COR-L47 (cell line): ENCODE measurements around the gene SAMD4A.

Experiments
- DNase-seq: peaks from one replicate; lab custom pipeline; 2025; lab: John Stamatoyannopoulos, UW

Gene SAMD4A

GRCh38 chr14:54805070-54805444 is 238.1 kb downstream of the SAMD4A start:
- DNase-seq, result no peak

DNA sequence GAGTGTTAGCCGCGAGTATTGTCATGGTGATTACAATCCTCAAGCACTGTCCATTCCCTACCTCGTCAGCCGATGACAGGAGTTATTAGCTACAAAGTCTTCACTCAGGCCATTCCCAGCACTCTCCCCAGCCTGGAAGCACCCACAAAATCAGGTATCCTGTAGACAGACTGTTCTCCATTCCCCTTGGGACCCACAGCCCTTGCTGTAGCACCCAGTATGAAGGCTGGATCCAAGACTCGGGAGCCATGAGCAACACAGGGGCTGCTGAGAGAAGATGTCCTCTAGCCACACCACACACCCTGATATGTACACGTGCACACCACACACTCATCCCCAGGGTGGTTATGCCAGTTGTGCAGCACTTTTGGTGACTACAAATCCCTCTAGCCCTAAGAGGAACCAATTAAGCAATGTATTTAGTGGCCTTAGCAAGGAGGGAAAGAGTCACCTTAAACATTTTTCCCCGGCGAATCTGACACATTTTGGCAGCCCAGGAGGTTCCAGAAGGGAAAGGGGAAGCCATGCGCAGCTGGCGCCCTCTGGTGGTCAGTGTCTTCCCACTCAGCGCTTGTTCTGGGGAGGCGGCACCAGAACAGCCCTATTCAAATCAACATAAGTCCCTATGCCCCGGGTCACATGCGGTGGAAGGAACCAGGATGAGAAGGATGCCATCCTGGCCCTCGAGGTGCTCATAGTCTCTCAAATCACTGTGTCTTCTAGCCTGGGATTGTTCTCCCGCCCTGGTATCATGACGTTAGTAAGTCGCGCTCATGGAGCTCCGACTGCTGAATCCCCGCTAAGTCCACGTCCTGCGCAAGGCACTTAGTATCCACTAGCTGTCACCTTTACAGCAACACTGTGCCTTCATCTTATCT is 238.8 kb downstream of the SAMD4A start:
- DNase-seq, result peak; percentile 71

DNA sequence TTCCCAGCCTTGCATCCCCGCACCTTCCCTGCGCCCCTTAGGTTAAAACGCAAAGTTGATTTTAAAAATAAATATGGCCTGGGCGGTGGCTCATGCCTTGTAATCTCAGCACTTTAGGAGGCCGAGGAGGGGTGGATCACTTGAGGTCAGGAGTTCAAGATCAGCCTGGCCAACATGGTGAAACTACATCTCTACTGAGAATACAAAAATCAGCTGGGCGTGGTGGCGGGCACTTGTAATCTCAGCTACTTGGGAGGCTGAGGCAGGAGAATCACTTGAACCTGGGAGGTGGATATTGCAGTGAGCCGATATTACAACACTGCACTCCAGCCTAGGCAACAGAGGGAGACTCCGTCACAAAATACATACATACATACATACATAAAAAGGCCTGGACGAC is 239.7 kb downstream of the SAMD4A start:
- no peak for DNase-seq

DNA sequence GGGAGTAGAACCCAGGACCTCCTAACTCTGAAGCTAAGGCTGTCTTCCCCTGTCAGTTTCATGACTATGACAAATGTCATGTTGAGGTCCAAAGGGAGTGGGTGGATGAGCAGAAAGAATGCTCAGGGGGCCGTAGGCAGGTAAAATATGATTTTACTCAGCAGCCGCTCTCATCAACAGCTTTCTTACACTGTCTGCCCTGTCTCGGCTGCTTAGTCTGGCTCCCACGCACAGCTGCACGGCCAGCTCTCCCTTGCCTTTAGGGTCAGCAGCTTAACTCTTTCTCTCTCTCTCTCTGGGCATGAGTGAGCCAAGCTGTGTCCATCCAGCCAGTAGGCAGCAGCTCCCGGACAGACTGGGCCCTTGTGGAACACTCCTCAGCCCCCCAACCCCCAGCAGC is 240.5 kb downstream of the SAMD4A start:
- DNase-seq, result no peak

- no peak for DNase-seq
Measured at GRCh38 chr14:54807881-54808280, 241.0 kb downstream of the SAMD4A start.

GRCh38 chr14:54808326-54809161 is 241.6 kb downstream of the SAMD4A start:
- no peak for DNase-seq

GRCh38 chr14:54809767-54810166 is 242.8 kb downstream of the SAMD4A start:
- DNase-seq, result no peak

GRCh38 chr14:54812617-54813016 is 245.7 kb downstream of the SAMD4A start:
- DNase-seq, result no peak

DNA sequence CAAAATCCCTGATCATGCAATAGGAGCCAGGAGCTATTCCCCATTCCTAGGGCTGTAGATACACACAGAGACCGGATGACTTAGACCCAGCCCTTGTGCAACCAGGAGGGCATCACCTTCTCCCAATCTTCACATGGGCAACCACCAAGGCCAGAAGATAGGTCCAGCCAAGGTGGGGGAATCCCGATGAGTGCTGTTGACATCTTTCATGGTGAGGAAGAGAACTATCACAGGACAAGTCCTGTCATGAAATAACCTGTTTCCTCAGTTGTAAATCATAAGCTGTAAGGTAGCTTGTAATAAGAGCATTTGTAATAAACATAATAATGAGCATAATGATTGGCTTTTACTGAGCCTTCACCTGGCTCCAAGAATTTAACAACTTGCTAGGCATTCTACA is 246.2 kb downstream of the SAMD4A start:
- no peak for DNase-seq

GRCh38 chr14:54814076-54814475 is 247.1 kb downstream of the SAMD4A start:
- no peak for DNase-seq

- no peak for DNase-seq
Measured at GRCh38 chr14:54815016-54815415, 248.1 kb downstream of the SAMD4A start.

GRCh38 chr14:54815515-54815914 is 248.6 kb downstream of the SAMD4A start:
- no peak for DNase-seq

- DNase-seq, result no peak
Measured at GRCh38 chr14:54816450-54816849, 249.5 kb downstream of the SAMD4A start.

- no peak for DNase-seq
Measured at GRCh38 chr14:54817506-54817905, 250.6 kb downstream of the SAMD4A start.

GRCh38 chr14:54818201-54819133 is 251.5 kb downstream of the SAMD4A start:
- DNase-seq, result peak; percentile 96

DNA sequence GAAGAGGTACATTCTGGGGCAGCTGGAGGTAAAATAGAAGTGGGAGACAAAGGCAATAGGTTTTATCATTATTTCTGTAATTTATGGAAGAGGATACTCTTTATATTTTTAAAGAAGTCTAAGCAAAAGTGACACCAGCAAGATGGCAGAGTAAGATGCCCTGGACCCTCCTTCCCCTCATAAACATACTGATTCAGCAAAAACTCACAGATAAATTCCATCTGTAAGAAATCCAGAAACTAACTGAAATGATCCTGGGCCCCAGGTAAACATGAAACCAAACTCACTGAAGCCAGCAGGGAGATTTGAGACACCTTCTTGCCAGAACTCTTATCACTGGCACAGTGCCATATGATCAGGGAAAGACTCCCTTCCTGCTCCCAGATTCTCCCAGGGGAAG is 255.8 kb downstream of the SAMD4A start:
- no peak for DNase-seq

GRCh38 chr14:54823757-54824549 is 257.0 kb downstream of the SAMD4A start:
- DNase-seq, result no peak

DNA sequence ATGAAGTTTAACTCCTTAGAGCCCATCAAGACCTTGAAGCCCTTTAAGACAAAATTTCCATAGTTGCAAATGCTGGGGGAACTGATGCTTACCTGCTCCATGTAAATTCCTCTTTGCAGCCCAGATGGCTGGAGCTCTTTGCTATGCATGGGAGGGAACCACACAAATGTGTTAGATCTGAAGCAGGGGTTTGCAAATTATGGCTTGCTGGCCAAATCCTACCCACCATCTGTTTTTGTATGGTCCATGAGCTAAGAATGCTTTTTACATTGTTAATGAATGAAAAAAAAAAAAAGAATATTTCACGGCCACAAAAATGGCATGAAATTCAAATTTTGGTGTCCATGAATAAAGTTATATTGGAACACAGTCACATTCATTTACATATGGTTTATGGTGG is 261.1 kb downstream of the SAMD4A start:
- no peak for DNase-seq

DNA sequence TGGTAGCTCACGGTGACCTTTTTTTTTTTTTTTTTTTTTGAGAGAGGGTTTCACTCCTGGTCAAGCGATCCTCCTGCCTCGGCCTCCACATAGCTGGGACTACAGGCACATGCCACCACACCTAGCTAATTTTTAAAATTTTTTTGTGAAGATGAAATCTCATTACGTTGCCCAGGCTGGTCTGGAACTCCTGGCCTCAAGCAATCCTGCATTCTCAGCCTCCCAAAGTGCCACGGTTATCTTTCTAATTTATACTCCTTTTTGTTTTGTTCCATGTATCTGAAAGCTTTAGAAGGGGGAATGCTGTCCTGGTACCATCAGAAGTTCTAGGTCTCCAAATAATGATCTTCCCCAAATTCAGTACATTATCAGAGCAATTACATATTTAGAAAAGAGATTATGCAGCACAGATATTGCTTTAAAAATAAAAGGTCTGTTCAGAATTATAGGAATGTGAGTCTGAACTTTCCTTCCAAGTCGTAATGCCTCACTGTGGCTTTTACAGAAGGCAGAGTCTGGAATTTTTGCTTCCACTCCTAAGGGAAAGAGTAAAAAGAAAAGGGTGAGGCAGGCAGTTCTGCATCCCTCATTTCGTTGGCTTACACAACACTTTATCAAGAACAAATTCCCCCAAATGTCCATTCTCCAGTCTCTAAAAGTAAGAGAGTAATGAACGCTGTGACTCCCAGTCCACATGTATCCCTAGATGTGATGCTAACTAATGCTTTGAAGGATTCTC is 262.7 kb downstream of the SAMD4A start:
- no peak for DNase-seq

DNA sequence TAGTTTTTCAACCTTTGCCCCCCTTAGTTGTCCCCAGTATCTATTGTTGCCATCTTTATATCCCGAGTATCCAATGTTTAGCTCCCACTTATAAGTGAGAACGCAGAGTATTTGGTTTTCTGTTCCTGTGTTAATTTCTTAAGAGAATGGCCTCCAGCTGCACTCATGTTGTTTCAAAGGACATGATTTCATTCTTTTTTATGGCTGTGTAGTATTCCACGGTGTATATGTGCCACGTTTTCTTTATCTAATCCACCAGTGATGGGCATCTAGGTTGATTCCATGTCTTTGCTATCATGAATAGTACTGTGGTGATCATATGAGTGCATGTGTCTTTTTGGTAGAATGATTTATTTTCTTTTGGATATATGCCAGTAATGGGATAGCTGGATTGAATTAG is 263.7 kb downstream of the SAMD4A start:
- no peak for DNase-seq

DNA sequence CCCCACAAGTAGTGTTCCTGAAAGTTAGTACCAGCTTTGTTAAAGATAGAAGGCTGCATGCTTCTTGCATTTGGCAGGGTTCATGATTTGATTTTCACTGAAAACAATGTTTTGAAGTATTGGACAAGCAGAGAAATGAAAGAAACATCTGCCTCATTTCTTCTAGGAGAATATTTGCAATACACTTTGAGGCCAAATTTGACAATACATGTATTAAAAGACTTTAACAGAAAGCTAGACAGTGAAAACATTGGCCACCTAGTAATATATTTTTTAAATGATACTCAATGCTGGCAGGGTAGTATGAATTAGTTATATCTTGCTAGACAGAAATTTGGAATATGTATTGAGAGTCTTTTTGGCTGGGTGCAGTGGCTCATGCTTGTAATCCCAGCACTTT is 267.2 kb downstream of the SAMD4A start:
- DNase-seq, result no peak
